GM12878 (cell line): Measurements from ENCODE around the gene PACS2. TPM values are rescaled to one million over a fixed set of nuclear protein-coding genes. Genes with fewer than 3 reads are reported as not detected.

Experiments used
- ATAC-seq: fragments of 200-7000 bp; cut with Tn5 transposase; 3 replicates; pipeline ENCODE4 v1.9.1; 2020; ENCODE audit warnings: mild to moderate bottlenecking, moderate library complexity
- BruUV-seq: library from RNA; stranded (reverse); fragments of 400-500 nt; replicated peaks from 2 replicates; lab custom pipeline; 2021; lab: Mats Ljungman, UMichigan
- CTCF ChIA-PET: fragments of 300-600 bp; sonication (Branson Sonifier 250); formaldehyde crosslinking; extraction: SDS; loops from one replicate; lab custom pipeline; 2021; ENCODE audit warnings: inconsistent platforms; lab: Yijun Ruan, JAX
- POLR2A ChIA-PET: fragments of 350-600 bp; formaldehyde crosslinking; extraction: SDS; loops from one replicate; lab custom pipeline; 2021; ENCODE audit warnings: inconsistent platforms; lab: Charles Lee
- RAD21 ChIA-PET: fragments of 300-600 bp; sonication (Branson Sonifier 250); formaldehyde crosslinking; loops from one replicate; lab custom pipeline; 2023; ENCODE audit warnings: antibody characterized with exemption; ENCODE audit not compliant: unreplicated experiment; lab: Charles Lee
- SMC1A ChIA-PET: fragments of 300-600 bp; sonication (Branson Sonifier 250); formaldehyde crosslinking; loops from one replicate; lab custom pipeline; 2023; ENCODE audit not compliant: unreplicated experiment, uncharacterized antibody; lab: Charles Lee
- DNase-seq: peaks from one replicate; pipeline ENCODE4 v3.0.0-alpha.2; 2011; ENCODE audit warnings: low read depth, low spot score
- FAIRE-seq: peaks from 3 replicates; lab custom pipeline; 2011; peaks lifted over from hg19 to GRCh38; lab: Jason Lieb, UNC
- H2AFZ ChIP-seq: 2 replicates; pipeline ENCODE4 v1.6.0; 2011; ENCODE audit warnings: low read depth, low read length, control low read depth; ENCODE audit not compliant: control insufficient read depth
- H3K27ac ChIP-seq: 2 replicates; pipeline ENCODE4 v1.5.1; 2011; ENCODE audit warnings: control low read depth; ENCODE audit not compliant: control insufficient read depth, insufficient read depth
- H3K27me3 ChIP-seq, 2 experiments: replicated peaks in 1 of 2; 2 replicates each; pipeline versions ENCODE4 v1.6.0 to v1.6.1; 2011; ENCODE audit warnings: low read length in 1 of 2; ENCODE audit not compliant: control insufficient read depth in 2 of 2, insufficient read depth in 2 of 2
- H3K36me3 ChIP-seq, 2 experiments: 2 replicates each; pipeline ENCODE4 v1.5.1; 2011; ENCODE audit warnings: low read length in 1 of 2; ENCODE audit not compliant: control insufficient read depth in 2 of 2, insufficient read depth in 2 of 2
- H3K4me1 ChIP-seq: 2 replicates; pipeline ENCODE4 v1.6.1; 2011; ENCODE audit warnings: mild to moderate bottlenecking, low read length, moderate library complexity, mixed read lengths; ENCODE audit not compliant: control insufficient read depth, insufficient read depth
- H3K4me2 ChIP-seq: 2 replicates; pipeline ENCODE4 v1.6.0; 2011; ENCODE audit warnings: control low read depth; ENCODE audit not compliant: control insufficient read depth, insufficient read depth
- H3K4me3 ChIP-seq: fragments of 200-600 bp; sonication (generic); 2 replicates; pipeline ENCODE4 v1.5.1; 2016
- H3K79me2 ChIP-seq: 2 replicates; pipeline ENCODE4 v1.6.0; 2011; ENCODE audit warnings: low read length; ENCODE audit not compliant: control insufficient read depth, insufficient read depth
- H3K9ac ChIP-seq: 2 replicates; pipeline ENCODE4 v1.8.0; 2011; ENCODE audit warnings: low read length, control low read depth, mixed read lengths; ENCODE audit not compliant: control insufficient read depth, insufficient read depth
- H3K9me3 ChIP-seq: replicated peaks from 3 replicates; pipeline ENCODE4 v1.5.1; 2011; ENCODE audit warnings: mild to moderate bottlenecking, low read length; ENCODE audit not compliant: control insufficient read depth, insufficient read depth
- H4K20me1 ChIP-seq: 2 replicates; pipeline ENCODE4 v1.6.0; 2011; ENCODE audit not compliant: control insufficient read depth, insufficient read depth
- CHD1 ChIP-seq: IDR thresholded peaks from 2 replicates; pipeline ENCODE4 v1.6.1; 2012; ENCODE audit warnings: low read depth, low read length, improper control_type of control experiment
- CREB1 ChIP-seq: IDR thresholded peaks from 2 replicates; pipeline ENCODE4 v1.6.1; 2012; ENCODE audit warnings: low read depth, mild to moderate bottlenecking, inconsistent platforms
- E2F8 ChIP-seq: fragments of 450-650 bp; IDR thresholded peaks from 2 replicates; pipeline ENCODE4 v1.6.1; 2018; ENCODE audit warnings: mild to moderate bottlenecking, low read depth, moderate library complexity; ENCODE audit not compliant: partially characterized antibody
- FOXM1 ChIP-seq: IDR thresholded peaks from 2 replicates; pipeline ENCODE4 v1.6.1; 2012; ENCODE audit warnings: low read depth, mild to moderate bottlenecking, inconsistent platforms, low read length, moderate library complexity
- HCFC1 ChIP-seq: fragments of 150-350 bp; IDR thresholded peaks from 2 replicates; pipeline ENCODE4 v1.6.1; 2014; ENCODE audit warnings: low read length
- HDGF ChIP-seq: fragments of 450-650 bp; IDR thresholded peaks from 2 replicates; pipeline ENCODE4 v1.6.1; 2016; ENCODE audit warnings: antibody characterized with exemption
- IRF3 ChIP-seq: fragments of 450-650 bp; IDR thresholded peaks from 2 replicates; pipeline ENCODE4 v1.6.1; 2014; ENCODE audit warnings: mild to moderate bottlenecking
- JUND ChIP-seq: IDR thresholded peaks from 2 replicates; pipeline ENCODE4 v1.6.1; 2012; ENCODE audit warnings: low read depth, mild to moderate bottlenecking, low read length, improper control_type of control experiment, moderate library complexity
- NFYB ChIP-seq: IDR thresholded peaks from 2 replicates; pipeline ENCODE4 v1.6.1; 2011; ENCODE audit warnings: low read depth, mild to moderate bottlenecking, low read length, improper control_type of control experiment, moderate library complexity; ENCODE audit not compliant: insufficient read depth
- NRF1 ChIP-seq: conservative IDR thresholded peaks from 2 replicates; pipeline ENCODE4 v1.6.1; 2011; ENCODE audit warnings: mild to moderate bottlenecking, low read depth, low read length, improper control_type of control experiment
- POLR2A ChIP-seq: IDR thresholded peaks from 2 replicates; pipeline ENCODE4 v1.6.1; 2011; ENCODE audit warnings: low read depth, mild to moderate bottlenecking, low read length
- SMAD5 ChIP-seq: IDR thresholded peaks from 2 replicates; pipeline ENCODE4 v1.6.1; 2016; ENCODE audit warnings: antibody characterized with exemption, low read depth
- SP1 ChIP-seq: IDR thresholded peaks from one replicate; pipeline ENCODE4 v1.6.1; 2011; ENCODE audit warnings: low read depth, low read length
- SRF ChIP-seq, 2 experiments: IDR thresholded peaks; 2 replicates each; pipeline ENCODE4 v1.6.1; 2011; ENCODE audit warnings: low read depth in 2 of 2, low read length in 2 of 2, mild to moderate bottlenecking in 1 of 2, moderate library complexity in 1 of 2
- TCF7 ChIP-seq: IDR thresholded peaks from 2 replicates; pipeline ENCODE4 v1.6.1; 2014; ENCODE audit warnings: antibody characterized with exemption, borderline replicate concordance
- ZNF687 ChIP-seq: fragments of 450-650 bp; IDR thresholded peaks from 2 replicates; pipeline ENCODE4 v1.6.1; 2017; ENCODE audit warnings: mild to moderate bottlenecking, moderate library complexity
- ZSCAN29 ChIP-seq: fragments of 450-650 bp; IDR thresholded peaks from 2 replicates; pipeline ENCODE4 v1.6.1; 2017; ENCODE audit warnings: mild to moderate bottlenecking, moderate library complexity
- WGBS: methylation state at CpG from one replicate; pipeline ENCODE4 v1.1.6; 2016; ENCODE audit warnings: low lambda C conversion rate; ENCODE audit not compliant: insufficient replicate concordance, insufficient coverage; ENCODE audit errors: missing lambda C conversion rate; 5-methylcytosine and 5-hydroxymethylcytosine counted together
- in situ Hi-C: fragments of 300-500 bp; cut with MboI; formaldehyde crosslinking; loops from 9 replicates; pipeline ENCODE4 v1.14.3; 2018; ENCODE audit warnings: mixed read lengths
- intact Hi-C: fragments of 100-400 bp; cut with micrococcal nuclease; formaldehyde crosslinking; loops from one replicate; pipeline ENCODE4 v1.14.2; 2022; ENCODE audit not compliant: unreplicated experiment
- polyA plus RNA-seq, 11 experiments: library from polyadenylated mRNA; depleted of rRNA in 4 of 11; unstranded in 6 of 11; stranded (reverse) in 5 of 11; fragments of >200 nt; fragmentation: Nextera tagmentation in 4 of 11; fragmentation: Illumina TruSeq in 1 of 11; extraction: Ambion mirVana in 4 of 11; extraction: Trizol in 1 of 11; gene quantifications; 1 replicate in 1 of 11; 2 replicates in 10 of 11; pipeline versions ENCODE4 v1.2.1 to v1.2.3, GENCODE V29; 2011 to 2016; ENCODE audit warnings: inconsistent platforms in 2 of 11, missing spikeins in 2 of 11, low read depth in 1 of 11
- total RNA-seq, 4 experiments: library from RNA; depleted of rRNA in 3 of 4; stranded (reverse); fragments of >200 nt in 3 of 4; fragmentation: Illumina TruSeq in 1 of 4; extraction: Trizol in 1 of 4; gene quantifications; 2 replicates each; pipeline versions ENCODE4 v1.2.1 to v1.2.3, GENCODE V29; 2013 to 2021

The PACS2 gene
- total and polyA plus RNA-seq, 10 of the 15 experiments (the other 5 are each of a cell fraction or from before 2014, with no cell fraction given), result 0.21 to 37.3 (median 9.4) TPM

- Histone ChIP-seq H3K4me1 (no peaks in the 10 kb centered on the region; the same call in 1 of the 2 replicates), H2AFZ (no peak overlapping the region), H3K36me3 (peaks cover 0 to 15% of the 10 kb centered on the region in 2 experiments; a peak in 3 of 4 replicates), H3K9me3 (no peaks in the 10 kb centered on the region), H3K79me2 (peaks cover 28% of the 10 kb centered on the region), H4K20me1 (no peaks in the 10 kb centered on the region), H3K4me3 (no peak overlapping the region), H3K4me2 (no peak overlapping the region), H3K27ac (no peak overlapping the region), H3K9ac (no peak overlapping the region), H3K27me3 (no peaks in the 10 kb centered on the region)
- FAIRE-seq (no peak), ATAC-seq (no peak), DNase-seq (no peak)
- intact Hi-C loops, result no loop called here
- ChIA-PET RAD21 (no interaction called here), POLR2A (no interaction called here), CTCF (no interaction called here), SMC1A (no interaction called here)
- 94% methylated on average over 9 of the region's 11 CpGs for WGBS
- BruUV-seq, result no TSS peak
- in situ Hi-C loops, result no loop called here
- TF ChIP-seq NRF1, result no peak
- TF ChIP-seq ZSCAN29, result no peak
- TF ChIP-seq JUND, result no peak
- no peak for TF ChIP-seq HDGF
- no peak for TF ChIP-seq HCFC1
- TF ChIP-seq FOXM1, result no peak
- no peak for TF ChIP-seq CHD1
- TF ChIP-seq NFYB, result no peak
- no peak for TF ChIP-seq E2F8
- no peak for TF ChIP-seq ZNF687
- no peak; the same call in 1 of the 2 replicates for TF ChIP-seq POLR2A
- TF ChIP-seq CREB1, result no peak
- TF ChIP-seq IRF3, result no peak
- TF ChIP-seq TCF7, result no peak
- TF ChIP-seq SMAD5, result no peak
- no peak for TF ChIP-seq SP1
- TF ChIP-seq SRF (IDR thresholded peaks at IDR 0.05; ENCODE audit: low read depth in 2 of 2, low read length in 2 of 2), result no peak
Measured at GRCh38 chr14:105439179-105439578, 124.6 kb downstream of the PACS2 start.
